Stomach (tissue), 9 donors: ENCODE data around the gene SOX6. TPM values are rescaled to one million over a fixed set of nuclear protein-coding genes. Genes with fewer than 3 reads are reported as not detected.
A peak's percentile ranks its signal among the peaks of the same experiment; 100 is the strongest.

Experiments
- DNase-seq, 2 donors: peaks; one replicate each; pipeline versions ENCODE4 v3.0.0 to v3.0.0-alpha.2; 2013 to 2019
- H3K27ac ChIP-seq, 5 donors: fragments of 200-600 bp in 4 of 5; sonication (generic) in 4 of 5; one replicate each; pipeline ENCODE4 v1.5.1; 2013 to 2019; ENCODE audit warnings: mild to moderate bottlenecking in 1 of 5, moderate library complexity in 1 of 5
- H3K27me3 ChIP-seq, 3 donors: fragments of 200-600 bp; sonication (generic); one replicate each; pipeline ENCODE4 v1.5.1; 2017 to 2019; ENCODE audit warnings: mixed run types in 1 of 3
- H3K36me3 ChIP-seq, 4 donors: fragments of 200-600 bp; sonication (generic); 1 replicate in 3 of 4; 2 replicates in 1 of 4; pipeline ENCODE4 v1.5.1; 2016 to 2019
- H3K4me1 ChIP-seq, 4 donors: fragments of 200-600 bp; sonication (generic); one replicate each; pipeline ENCODE4 v1.5.1; 2016 to 2019
- H3K4me3 ChIP-seq, 4 donors: fragments of 200-600 bp; sonication (generic) in 3 of 4; one replicate each; pipeline ENCODE4 v1.5.1; 2016 to 2019; ENCODE audit warnings: mild to moderate bottlenecking in 1 of 4
- H3K9me3 ChIP-seq, 4 donors: fragments of 200-600 bp; sonication (generic); one replicate each; pipeline ENCODE4 v1.5.1; 2016 to 2019
- EP300 ChIP-seq: sonication (generic); formaldehyde crosslinking; IDR thresholded peaks from one replicate; pipeline ENCODE4 v1.6.1; 2017; ENCODE audit warnings: antibody characterized with exemption
- POLR2A ChIP-seq, 4 donors: fragments of 450-650 bp; IDR thresholded peaks; one replicate each; pipeline ENCODE4 v1.6.1; 2016; ENCODE audit warnings: antibody characterized with exemption in 4 of 4, control low read depth in 2 of 4, mild to moderate bottlenecking in 1 of 4, moderate library complexity in 1 of 4
- POLR2AphosphoS5 ChIP-seq, 3 donors: sonication (generic); formaldehyde crosslinking; IDR thresholded peaks; one replicate each; pipeline ENCODE4 v1.6.1; 2016; ENCODE audit warnings: antibody characterized with exemption in 3 of 3
- WGBS, 5 donors: extraction: QIAGEN DNeasy Blood & Tissue Kit in 3 of 5; methylation state at CpG; one replicate each; pipeline versions ENCODE4 v1.1.5 to v1.1.7; 2013 to 2018; 5-methylcytosine and 5-hydroxymethylcytosine counted together
- intact Hi-C: fragments of 100-400 bp; cut with DNase I; formaldehyde crosslinking; loops from one replicate; pipeline ENCODE4 v1.15.1; 2023; ENCODE audit warnings: low total_unique reads
- polyA plus RNA-seq, 3 donors: library from polyadenylated mRNA; stranded (reverse); fragments of 200-250 nt; gene quantifications; one replicate each; pipeline ENCODE4 v1.2.3, GENCODE V29; 2013
- total RNA-seq, 5 donors: library from RNA; depleted of rRNA; stranded (reverse); fragments of >200 nt; gene quantifications; one replicate each; pipeline versions ENCODE4 v1.1.0 to v1.2.3, GENCODE V29; 2014 to 2016
- TF ChIP-seq, protein P1 (sequence below), 7 experiments: fragments of 450-650 bp in 4 of 7; fragments of 200-600 bp in 3 of 7; sonication (generic) in 3 of 7; IDR thresholded peaks; one replicate each; pipeline ENCODE4 v1.5.1; 2016 to 2019; ENCODE audit warnings: antibody characterized with exemption in 7 of 7, control low read depth in 2 of 7, mild to moderate bottlenecking in 1 of 7
- donor health status: healthy with polysubstance abuse.
- donor health status: Bipolar disorder and iron deficiency.
- donor health status: healthy.

Gene SOX6
- total and polyA plus RNA-seq, 8 donors = 1.2 to 13.6 (median 4.5) TPM

DNA sequence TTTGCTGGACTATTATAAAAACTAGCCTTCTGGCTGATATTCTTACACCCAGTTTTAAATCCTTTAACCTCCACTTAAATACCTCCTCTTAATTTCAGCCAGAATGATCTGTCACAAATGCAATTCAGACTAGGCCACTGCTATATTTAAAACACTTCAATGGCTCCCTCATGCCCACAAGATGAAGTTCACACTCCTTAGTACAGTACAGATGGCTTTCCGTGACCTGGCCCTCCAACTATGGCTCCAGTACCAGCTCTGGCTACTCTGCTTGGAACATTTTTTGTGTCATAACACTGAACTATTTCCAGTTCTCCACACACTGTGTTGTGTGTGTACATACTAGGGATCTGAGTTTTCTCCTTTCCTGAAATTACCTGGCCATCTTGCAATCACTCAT lies 353.4 kb downstream of the SOX6 start:
- intact Hi-C loops = no loop called here
- TF ChIP-seq, protein P1, sequence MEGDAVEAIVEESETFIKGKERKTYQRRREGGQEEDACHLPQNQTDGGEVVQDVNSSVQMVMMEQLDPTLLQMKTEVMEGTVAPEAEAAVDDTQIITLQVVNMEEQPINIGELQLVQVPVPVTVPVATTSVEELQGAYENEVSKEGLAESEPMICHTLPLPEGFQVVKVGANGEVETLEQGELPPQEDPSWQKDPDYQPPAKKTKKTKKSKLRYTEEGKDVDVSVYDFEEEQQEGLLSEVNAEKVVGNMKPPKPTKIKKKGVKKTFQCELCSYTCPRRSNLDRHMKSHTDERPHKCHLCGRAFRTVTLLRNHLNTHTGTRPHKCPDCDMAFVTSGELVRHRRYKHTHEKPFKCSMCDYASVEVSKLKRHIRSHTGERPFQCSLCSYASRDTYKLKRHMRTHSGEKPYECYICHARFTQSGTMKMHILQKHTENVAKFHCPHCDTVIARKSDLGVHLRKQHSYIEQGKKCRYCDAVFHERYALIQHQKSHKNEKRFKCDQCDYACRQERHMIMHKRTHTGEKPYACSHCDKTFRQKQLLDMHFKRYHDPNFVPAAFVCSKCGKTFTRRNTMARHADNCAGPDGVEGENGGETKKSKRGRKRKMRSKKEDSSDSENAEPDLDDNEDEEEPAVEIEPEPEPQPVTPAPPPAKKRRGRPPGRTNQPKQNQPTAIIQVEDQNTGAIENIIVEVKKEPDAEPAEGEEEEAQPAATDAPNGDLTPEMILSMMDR (IDR thresholded peaks at IDR 0.05) = no peak
- TF ChIP-seq POLR2A (IDR thresholded peaks at IDR 0.05) = no peak
- TF ChIP-seq POLR2AphosphoS5 (IDR thresholded peaks at IDR 0.05) = no peak
- no peak for TF ChIP-seq EP300
- no peak overlapping the region for H3K4me3 ChIP-seq
- peak overlapping the region in 3 of 5 donors; percentile 15 to 83 (median 74) for H3K27ac ChIP-seq
- peaks cover 11 to 26% (median 23%) of the 10 kb centered on the region in 4 donors for H3K4me1 ChIP-seq
- WGBS, 5 donors = 87 to 100% (median 93%) methylated on average over 1 of the region's 1 CpG
- no peak for DNase-seq
- H3K36me3 ChIP-seq = no peaks in the 10 kb centered on the region
- H3K9me3 ChIP-seq = no peaks in the 10 kb centered on the region
- no peaks in the 10 kb centered on the region for H3K27me3 ChIP-seq

DNA sequence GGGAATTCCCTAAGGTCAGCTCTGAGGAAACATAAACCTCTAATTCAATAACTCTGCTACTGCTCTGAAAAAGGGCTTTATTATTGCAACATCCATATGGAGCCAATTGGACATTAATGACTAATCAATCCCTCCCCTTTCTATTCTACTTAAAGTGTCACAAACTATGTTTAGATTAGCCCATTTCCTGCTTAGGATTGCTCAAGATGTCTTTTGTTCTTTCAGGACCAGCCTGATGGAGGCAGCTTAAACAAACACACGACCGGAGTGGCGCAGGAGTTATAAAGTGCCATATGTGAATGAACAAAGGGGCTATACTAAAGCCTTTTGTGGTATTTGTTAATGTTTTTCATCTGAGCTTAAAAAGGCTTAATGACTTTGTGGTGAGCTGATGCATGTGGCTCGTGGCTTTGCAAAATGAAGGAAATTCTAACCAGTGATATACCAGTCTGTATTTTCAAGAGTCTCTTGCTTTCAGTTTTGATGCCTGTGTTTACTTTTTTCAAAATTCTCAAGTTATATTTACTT lies 354.4 kb downstream of the SOX6 start:
- Histone ChIP-seq H3K27ac (peak overlapping the region; percentile 15 to 83 (median 47)), H3K36me3 (no peaks in the 10 kb centered on the region), H3K4me1 (peaks cover 11 to 26% (median 23%) of the 10 kb centered on the region in 4 donors), H3K27me3 (no peaks in the 10 kb centered on the region), H3K4me3 (no peak overlapping the region), H3K9me3 (no peaks in the 10 kb centered on the region)
- intact Hi-C loops = no loop called here
- TF ChIP-seq POLR2AphosphoS5 (IDR thresholded peaks at IDR 0.05) (peak in 1 of 3 donors; percentile 60), EP300 (no peak), POLR2A (IDR thresholded peaks at IDR 0.05) (no peak)
- TF ChIP-seq, protein P1 (IDR thresholded peaks at IDR 0.05) = no peak
- 2 to 22% (median 4%) methylated on average over 4 of the region's 4 CpGs for WGBS, 5 donors
- peak; percentile 43 to 90 for DNase-seq

DNA sequence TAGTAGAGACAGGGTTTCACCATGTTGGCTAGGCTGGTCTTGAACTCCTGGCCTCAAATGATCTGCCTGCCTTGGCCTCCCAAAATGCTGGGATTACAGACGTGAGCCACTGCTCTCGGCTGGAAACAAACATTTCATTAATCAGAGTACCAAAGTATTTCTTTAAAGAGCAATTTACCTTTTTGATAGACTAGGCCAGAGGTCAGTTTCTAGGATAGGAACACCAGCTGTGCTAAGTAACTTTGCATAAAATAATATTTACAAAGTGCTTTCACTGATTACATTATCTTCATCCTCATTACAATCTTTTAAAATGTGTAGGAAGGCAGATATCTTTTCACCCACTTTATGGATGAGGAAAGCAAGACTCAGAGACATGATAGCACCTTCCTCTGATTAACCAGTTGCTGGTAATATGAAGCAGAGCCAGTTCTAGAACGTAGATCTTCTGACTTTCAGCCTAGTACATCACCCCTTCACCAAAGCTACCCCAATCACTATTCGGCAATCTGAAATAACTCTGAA lies 355.2 kb downstream of the SOX6 start:
- WGBS, 5 donors = 36 to 49% (median 37%) methylated on average over 4 of the region's 4 CpGs
- no peak overlapping the region for H3K4me3 ChIP-seq
- no peaks in the 10 kb centered on the region for H3K36me3 ChIP-seq
- no peaks in the 10 kb centered on the region for H3K27me3 ChIP-seq
- H3K9me3 ChIP-seq = no peaks in the 10 kb centered on the region
- peak overlapping the region in 4 of 5 donors; percentile 2 to 83 (median 44) for H3K27ac ChIP-seq
- intact Hi-C loops = no loop called here
- TF ChIP-seq EP300 (no peak), POLR2A (IDR thresholded peaks at IDR 0.05) (no peak), POLR2AphosphoS5 (IDR thresholded peaks at IDR 0.05) (no peak)
- TF ChIP-seq, protein P1 (IDR thresholded peaks at IDR 0.05) = no peak
- DNase-seq = peak in 1 of 2 donors; percentile 24
- peaks cover 11 to 26% (median 23%) of the 10 kb centered on the region in 4 donors for H3K4me1 ChIP-seq

DNA sequence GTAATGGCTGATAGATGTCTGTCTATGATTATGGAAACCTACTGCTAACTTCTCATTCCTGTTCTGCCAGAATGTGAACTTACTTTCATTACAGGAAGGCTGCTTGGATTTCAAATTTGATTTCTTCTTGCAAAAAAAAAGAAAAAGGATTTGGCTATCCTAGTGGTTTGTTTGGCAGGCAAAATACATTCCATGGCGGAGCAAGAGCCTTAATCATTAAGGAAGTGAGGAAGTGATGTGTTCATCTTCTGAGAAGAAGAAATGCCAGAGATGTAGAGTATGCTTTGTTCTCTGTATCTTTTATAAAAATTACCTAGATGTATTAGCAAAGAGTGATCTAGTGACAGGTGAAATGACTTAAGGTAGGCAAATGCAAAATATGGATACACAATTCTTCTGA lies 356.3 kb downstream of the SOX6 start:
- Histone ChIP-seq H3K9me3 (no peaks in the 10 kb centered on the region), H3K4me1 (peaks cover 11 to 26% (median 23%) of the 10 kb centered on the region in 4 donors), H3K27ac (no peak overlapping the region), H3K4me3 (no peak overlapping the region), H3K36me3 (no peaks in the 10 kb centered on the region), H3K27me3 (no peaks in the 10 kb centered on the region)
- no peak for DNase-seq
- intact Hi-C loops = no loop called here
- TF ChIP-seq POLR2AphosphoS5 (IDR thresholded peaks at IDR 0.05) = no peak
- TF ChIP-seq POLR2A (IDR thresholded peaks at IDR 0.05) = no peak
- TF ChIP-seq EP300 = no peak
- TF ChIP-seq, protein P1 (IDR thresholded peaks at IDR 0.05) = no peak
- 47 to 66% (median 58%) methylated on average over 1 of the region's 1 CpG for WGBS, 5 donors
